22Rv1 (cell line): ENCODE results near the gene CDH22.

Experiments used
- ZFX ChIP-seq: fragments of 450-650 bp; IDR thresholded peaks from 2 replicates; pipeline ENCODE4 v1.6.1; 2017; ENCODE audit warnings: antibody characterized with exemption, borderline replicate concordance
- TF ChIP-seq, protein P1 (sequence below): fragments of 450-650 bp; IDR thresholded peaks from 2 replicates; pipeline ENCODE4 v1.5.1; 2017; ENCODE audit warnings: mild to moderate bottlenecking

GRCh38 chr20:46327557-46327956 lies 19.3 kb upstream of the CDH22 start:
- TF ChIP-seq, protein P1, sequence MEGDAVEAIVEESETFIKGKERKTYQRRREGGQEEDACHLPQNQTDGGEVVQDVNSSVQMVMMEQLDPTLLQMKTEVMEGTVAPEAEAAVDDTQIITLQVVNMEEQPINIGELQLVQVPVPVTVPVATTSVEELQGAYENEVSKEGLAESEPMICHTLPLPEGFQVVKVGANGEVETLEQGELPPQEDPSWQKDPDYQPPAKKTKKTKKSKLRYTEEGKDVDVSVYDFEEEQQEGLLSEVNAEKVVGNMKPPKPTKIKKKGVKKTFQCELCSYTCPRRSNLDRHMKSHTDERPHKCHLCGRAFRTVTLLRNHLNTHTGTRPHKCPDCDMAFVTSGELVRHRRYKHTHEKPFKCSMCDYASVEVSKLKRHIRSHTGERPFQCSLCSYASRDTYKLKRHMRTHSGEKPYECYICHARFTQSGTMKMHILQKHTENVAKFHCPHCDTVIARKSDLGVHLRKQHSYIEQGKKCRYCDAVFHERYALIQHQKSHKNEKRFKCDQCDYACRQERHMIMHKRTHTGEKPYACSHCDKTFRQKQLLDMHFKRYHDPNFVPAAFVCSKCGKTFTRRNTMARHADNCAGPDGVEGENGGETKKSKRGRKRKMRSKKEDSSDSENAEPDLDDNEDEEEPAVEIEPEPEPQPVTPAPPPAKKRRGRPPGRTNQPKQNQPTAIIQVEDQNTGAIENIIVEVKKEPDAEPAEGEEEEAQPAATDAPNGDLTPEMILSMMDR = no peak
- no peak for TF ChIP-seq ZFX
